ENCODE data around the gene UHRF2. TPM values are rescaled to one million over a fixed set of nuclear protein-coding genes. Genes with fewer than 3 reads are reported as not detected.

UHRF2 gene
- total and polyA plus RNA-seq, 2 of the 4 experiments (the other 2 are of a cell fraction): 27.6 to 37.3 TPM

GRCh38 chr9:6433410-6433809, 20.4 kb downstream of the UHRF2 start:
- no peak overlapping the region for H3K14ac ChIP-seq (replicated peaks; ENCODE audit: low read depth, low read length)
- H2BK5ac ChIP-seq (ENCODE audit: low read depth, low read length, poor library complexity, severe bottlenecking): peak overlapping the region; percentile 17
- H3K9me1 ChIP-seq (ENCODE audit: insufficient read depth, low read length): peaks cover 9% of the 10 kb centered on the region
- peaks cover 17% of the 10 kb centered on the region for H3K36me3 ChIP-seq (ENCODE audit: control insufficient read depth, insufficient read depth, low read length)
- TF ChIP-seq CTCF (conservative IDR thresholded peaks at IDR 0.05; ENCODE audit: low read depth, low read length): no peak
- TF ChIP-seq SMC3 (IDR thresholded peaks at IDR 0.05; ENCODE audit: low read depth, low read length): no peak
- no peak for TF ChIP-seq MAZ (IDR thresholded peaks at IDR 0.05; ENCODE audit: borderline replicate concordance, low read depth, low read length)
- TF ChIP-seq ELK1 (IDR thresholded peaks at IDR 0.05; ENCODE audit: borderline replicate concordance, low read depth, low read length): no peak
- no peak for TF ChIP-seq POLR2A (IDR thresholded peaks at IDR 0.05; ENCODE audit: low read depth, low read length)
- TF ChIP-seq RAD21 (IDR thresholded peaks at IDR 0.05; ENCODE audit: low read length): no peak
- peak; percentile 33; the same call in 1 of the 2 replicates for TF ChIP-seq FOS (IDR thresholded peaks at IDR 0.05; ENCODE audit: low read depth, low read length)
- TF ChIP-seq USF2 (IDR thresholded peaks at IDR 0.05; ENCODE audit: low read depth, low read length): no peak
- TF ChIP-seq RCOR1 (IDR thresholded peaks at IDR 0.05; ENCODE audit: insufficient replicate concordance, low read length): no peak
- TF ChIP-seq MAFK (IDR thresholded peaks at IDR 0.05; ENCODE audit: low read depth, low read length): no peak
- peak; percentile 59; the same call in 1 of the 2 replicates for TF ChIP-seq NFE2L2 (IDR thresholded peaks at IDR 0.05; ENCODE audit: low read depth, low read length)
- TF ChIP-seq RFX5 (IDR thresholded peaks at IDR 0.05; ENCODE audit: low read depth, low read length): no peak
- TF ChIP-seq CEBPB (IDR thresholded peaks at IDR 0.05; ENCODE audit: low read depth, low read length): peak; percentile 28; the same call in 1 of the 2 replicates
- no peak for TF ChIP-seq BHLHE40 (IDR thresholded peaks at IDR 0.05; ENCODE audit: low read depth, low read length)
- TF ChIP-seq CHD1 (IDR thresholded peaks at IDR 0.05; ENCODE audit: low read depth, low read length): no peak
- TF ChIP-seq MXI1 (IDR thresholded peaks at IDR 0.05; ENCODE audit: borderline replicate concordance, low read depth, low read length): no peak
- peaks cover 65% of the 10 kb centered on the region for H4K20me1 ChIP-seq (ENCODE audit: insufficient read depth, low read length)
- DNase-seq: peak; percentile 76
- no CpG with 5 or more reads among the region's 2 CpGs for WGBS, 2 experiments (ENCODE audit: extremely low coverage in 2 of 2, insufficient read length in 1 of 2)
- H3K79me1 ChIP-seq (ENCODE audit: low read depth in 1 of 2, low read length in 2 of 2): peaks cover 3 to 67% of the 10 kb centered on the region in 2 experiments; a peak in 3 of 4 replicates
- H3K4me1 ChIP-seq (ENCODE audit: control insufficient read depth, insufficient read depth, low read length): peaks cover 8% of the 10 kb centered on the region
- CTCF ChIA-PET: no interaction called here
- no peak overlapping the region for H2AFZ ChIP-seq (replicated peaks; ENCODE audit: low read length, poor library complexity)
- no peak overlapping the region for H2AK9ac ChIP-seq (replicated peaks; ENCODE audit: low read depth, low read length, poor library complexity)
- POLR2A ChIA-PET (ENCODE audit: unreplicated experiment): no interaction called here
- in situ Hi-C loops (cut with MboI; ENCODE audit: low sequenced_read_pairs) (loop anchor here (10.0 kb wide), 1 partner anchor 61 kb away; no protein-coding TSS in a partner anchor), dilution Hi-C loops (cut with HindIII; ENCODE audit: low sequenced_read_pairs, unreplicated experiment) (no loop called here), intact Hi-C loops (cut with micrococcal nuclease) (loop anchor here (5.0 kb wide), 1 partner anchor 59 kb away; no protein-coding TSS in a partner anchor)
- no peak overlapping the region for H3K4me3 ChIP-seq (ENCODE audit: insufficient read depth, low read depth, low read length)
- no peak overlapping the region for H2BK120ac ChIP-seq (ENCODE audit: low read depth, low read length)
- BruUV-seq (replicated peaks): no TSS peak
- peak; percentile 40; the same call in 1 of the 2 replicates for ATAC-seq (ENCODE audit: low read depth)
- no peak overlapping the region for H2BK20ac ChIP-seq (ENCODE audit: low read depth, low read length)
- no peak overlapping the region for H2AK5ac ChIP-seq (ENCODE audit: low read depth, low read length)
- no peak overlapping the region for H3K27ac ChIP-seq (ENCODE audit: insufficient read depth, low read length)
- no peak overlapping the region for H3K9ac ChIP-seq (ENCODE audit: low read depth, low read length)
- H3K4ac ChIP-seq (ENCODE audit: low read depth, low read length): no peak overlapping the region
- no peaks in the 10 kb centered on the region for H3K27me3 ChIP-seq (ENCODE audit: control insufficient read depth, insufficient read depth, low read length)
- no peak overlapping the region for H4K91ac ChIP-seq (ENCODE audit: insufficient read depth, low read depth, low read length)
- H2BK15ac ChIP-seq (ENCODE audit: low read depth, low read length): no peak overlapping the region
- no peaks in the 10 kb centered on the region for H3K9me3 ChIP-seq (ENCODE audit: control insufficient read depth, insufficient read depth, low read length)
- H3K56ac ChIP-seq (ENCODE audit: extremely low read depth, insufficient read depth, low read length): no peak overlapping the region
- H4K8ac ChIP-seq (ENCODE audit: low read depth in 2 of 2, low read length in 2 of 2): no peak overlapping the region
- H3K18ac ChIP-seq (ENCODE audit: low read depth, low read length): no peak overlapping the region
- H4K5ac ChIP-seq (ENCODE audit: low read depth, low read length): no peak overlapping the region
- no peak overlapping the region; the same call in 1 of the 2 replicates for H3K4me2 ChIP-seq (ENCODE audit: low read depth, low read length)
- H3K23ac ChIP-seq (ENCODE audit: low read depth, low read length): no peak overlapping the region
